Measurements from ENCODE around the gene HSF5. TPM values are rescaled to one million over a fixed set of nuclear protein-coding genes. Genes with fewer than 3 reads are reported as not detected.

Gene HSF5
- total RNA-seq, 1 donor from 2014 or later = not detected

- Histone ChIP-seq H3K4me1 (no peaks in the 10 kb centered on the region), H3K4me3 (no peak overlapping the region), H3K9me3 (replicated peaks) (no peaks in the 10 kb centered on the region), H3K27ac (replicated peaks) (no peak overlapping the region), H3K27me3 (ENCODE audit: low read depth) (peaks cover 6% of the 10 kb centered on the region), H3K36me3 (no peaks in the 10 kb centered on the region)
- no peak for TF ChIP-seq CTCF (IDR thresholded peaks at IDR 0.05; ENCODE audit: borderline replicate concordance)
- intact Hi-C loops (cut with micrococcal nuclease) = no loop called here
- DNase-seq = no peak
Observed at GRCh38 chr17:58384897-58385296, 103.3 kb downstream of the HSF5 start.

DNA sequence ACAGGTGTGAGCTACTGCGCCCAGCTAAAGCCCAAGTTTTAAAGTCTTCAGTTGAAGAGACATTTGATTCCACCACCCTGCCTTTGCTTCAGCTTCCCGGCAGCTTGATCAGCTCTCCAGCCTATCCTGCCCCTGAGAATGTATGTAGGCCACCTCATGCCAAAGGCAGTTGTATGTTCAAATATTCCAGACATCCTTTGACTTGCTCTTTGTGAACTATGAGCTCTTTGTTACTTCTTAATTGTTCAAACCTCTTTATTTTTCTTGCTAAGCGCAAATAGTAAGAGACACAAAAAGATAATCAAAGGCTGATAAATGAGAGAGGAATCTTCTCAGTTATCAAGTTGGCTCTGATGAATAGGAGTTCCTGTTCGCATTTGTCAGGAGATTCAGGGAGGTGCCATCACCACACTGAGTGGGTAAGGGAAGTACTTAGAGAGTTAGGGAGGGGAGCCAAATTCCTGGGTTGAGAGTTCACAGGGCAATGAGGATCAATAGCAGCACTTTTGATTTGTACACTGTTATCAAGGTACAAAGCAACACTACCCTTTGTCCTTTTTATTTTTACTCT, 104.2 kb downstream of the HSF5 start:
- Histone ChIP-seq H3K4me3 (no peak overlapping the region), H3K9me3 (replicated peaks) (no peaks in the 10 kb centered on the region), H3K27me3 (ENCODE audit: low read depth) (peaks cover 6% of the 10 kb centered on the region), H3K4me1 (no peaks in the 10 kb centered on the region), H3K36me3 (no peaks in the 10 kb centered on the region), H3K27ac (replicated peaks) (no peak overlapping the region)
- intact Hi-C loops (cut with micrococcal nuclease) = no loop called here
- DNase-seq = no peak
- TF ChIP-seq CTCF (IDR thresholded peaks at IDR 0.05; ENCODE audit: borderline replicate concordance) = no peak

DNA sequence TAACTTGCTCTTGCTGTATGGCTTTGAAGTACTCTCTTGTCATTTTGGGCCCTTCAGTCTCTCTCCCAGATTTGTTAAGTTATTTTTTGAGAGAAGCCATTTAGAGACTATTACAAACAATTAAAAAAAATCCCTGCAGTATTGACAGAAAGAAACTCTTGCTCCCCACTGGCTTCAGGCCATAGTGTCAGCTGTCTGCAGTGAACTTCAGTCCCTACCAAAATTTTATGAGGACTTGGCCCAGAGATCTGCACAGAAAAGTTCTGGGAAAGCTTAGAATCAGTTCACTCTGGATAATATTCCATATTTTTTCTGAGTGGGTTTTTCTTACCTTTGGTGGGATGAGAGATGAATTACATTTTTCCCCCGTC, 105.4 kb downstream of the HSF5 start:
- Histone ChIP-seq H3K36me3 (no peaks in the 10 kb centered on the region), H3K27me3 (ENCODE audit: low read depth) (peaks cover 6% of the 10 kb centered on the region), H3K9me3 (replicated peaks) (no peaks in the 10 kb centered on the region), H3K27ac (replicated peaks) (no peak overlapping the region), H3K4me1 (no peaks in the 10 kb centered on the region), H3K4me3 (no peak overlapping the region)
- intact Hi-C loops (cut with micrococcal nuclease) = no loop called here
- TF ChIP-seq CTCF (IDR thresholded peaks at IDR 0.05; ENCODE audit: borderline replicate concordance) = no peak
- DNase-seq = no peak

DNA sequence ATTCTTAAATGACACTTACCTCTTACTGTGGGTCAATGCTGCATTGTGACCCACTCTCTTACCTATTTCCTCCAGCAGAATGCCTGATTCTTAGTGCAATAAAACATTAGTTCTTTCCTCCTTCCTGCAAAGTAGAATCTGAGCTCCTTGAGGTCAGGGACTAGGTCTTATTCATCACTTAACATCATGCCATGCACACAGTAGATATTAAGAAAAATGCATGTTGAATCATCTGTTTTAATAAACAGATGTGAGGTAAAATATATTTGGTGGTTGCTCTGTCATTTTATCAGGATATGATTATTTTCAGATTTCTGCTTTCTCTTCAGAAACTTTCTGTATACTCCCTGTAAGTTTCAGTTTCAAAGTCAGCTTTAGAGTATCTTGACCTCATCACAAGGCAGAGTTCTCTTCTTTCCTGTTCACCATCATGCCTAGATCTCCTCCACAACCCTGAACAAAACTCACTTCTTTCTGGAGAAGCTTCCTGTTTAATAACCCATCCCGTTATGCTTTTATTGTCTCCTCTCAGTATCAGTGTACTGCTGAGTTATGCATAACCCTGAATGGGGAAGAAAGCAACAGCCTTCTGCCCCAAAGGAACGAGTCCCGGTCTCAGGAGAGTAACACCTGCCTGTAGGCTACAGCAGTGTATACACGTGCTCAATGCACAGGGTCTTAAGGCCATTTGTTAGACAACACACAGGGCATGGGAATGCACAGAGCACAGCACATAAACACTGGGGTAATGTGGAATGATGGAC, 105.9 kb downstream of the HSF5 start:
- no peak overlapping the region for H3K27ac ChIP-seq (replicated peaks)
- intact Hi-C loops (cut with micrococcal nuclease) = no loop called here

More for the DNA sequence above, 105.9 kb downstream of the HSF5 start:
- peaks cover 6% of the 10 kb centered on the region for H3K27me3 ChIP-seq (ENCODE audit: low read depth)
- H3K36me3 ChIP-seq = no peaks in the 10 kb centered on the region
- H3K4me3 ChIP-seq = no peak overlapping the region
- no peaks in the 10 kb centered on the region for H3K9me3 ChIP-seq (replicated peaks)
- no peaks in the 10 kb centered on the region for H3K4me1 ChIP-seq
- TF ChIP-seq CTCF (IDR thresholded peaks at IDR 0.05; ENCODE audit: borderline replicate concordance) = no peak
- DNase-seq = no peak
